KOPT-K1 (cell line): Measurements from ENCODE around the gene EFCAB5.
"Not testable (repeated sequence)": the region's sequence is repeated elsewhere in the genome, so short reads cannot be mapped to it uniquely, and the experiment has no call there.

ENCODE experiments used
- H3K27ac ChIP-seq: fragments of 200-600 bp; sonication (generic); 2 replicates; pipeline ENCODE4 v1.5.1; 2016; ENCODE audit warnings: antibody characterized with exemption, mild to moderate bottlenecking, low read depth, low read length; ENCODE audit not compliant: poor library complexity, severe bottlenecking
- H3K36me3 ChIP-seq: fragments of 200-600 bp; sonication (generic); 2 replicates; pipeline ENCODE4 v1.5.1; 2017; ENCODE audit warnings: antibody characterized with exemption, mild to moderate bottlenecking, low read length, moderate library complexity; ENCODE audit not compliant: insufficient read depth
- H3K9me3 ChIP-seq: fragments of 200-600 bp; sonication (generic); 2 replicates; pipeline ENCODE4 v1.5.1; 2017; ENCODE audit warnings: antibody characterized with exemption, low read length, mild to moderate bottlenecking; ENCODE audit not compliant: insufficient read depth, poor library complexity, severe bottlenecking

EFCAB5 gene

DNA sequence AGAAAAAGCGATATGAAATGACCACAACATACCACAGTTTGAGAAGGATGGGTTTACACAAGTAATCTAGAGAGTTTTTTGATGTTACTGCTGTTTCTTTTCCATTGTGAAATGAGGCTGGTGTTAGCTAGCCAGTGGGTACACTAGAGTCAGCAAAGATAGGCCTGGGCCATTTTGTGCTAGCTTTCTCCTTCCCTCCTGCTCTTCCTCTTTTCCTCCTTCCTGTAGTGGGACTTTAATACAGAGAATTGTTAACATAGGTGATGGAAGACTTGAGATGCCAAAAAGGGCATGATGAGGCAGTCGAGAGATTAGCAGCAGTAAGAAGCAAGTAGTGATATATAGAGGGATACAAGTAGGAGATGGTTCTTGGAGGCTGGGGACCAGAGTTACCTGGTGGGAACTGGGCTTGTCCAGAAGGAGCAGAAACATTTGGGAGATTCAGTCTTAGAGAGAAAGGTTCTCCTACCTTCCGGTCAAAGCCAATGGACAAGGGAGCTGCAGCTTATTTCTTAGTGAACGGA is 182.9 kb downstream of the EFCAB5 start:
- Histone ChIP-seq H3K9me3 (no peaks in the 10 kb centered on the region), H3K27ac (no peak overlapping the region), H3K36me3 (peaks cover 81% of the 10 kb centered on the region)

DNA sequence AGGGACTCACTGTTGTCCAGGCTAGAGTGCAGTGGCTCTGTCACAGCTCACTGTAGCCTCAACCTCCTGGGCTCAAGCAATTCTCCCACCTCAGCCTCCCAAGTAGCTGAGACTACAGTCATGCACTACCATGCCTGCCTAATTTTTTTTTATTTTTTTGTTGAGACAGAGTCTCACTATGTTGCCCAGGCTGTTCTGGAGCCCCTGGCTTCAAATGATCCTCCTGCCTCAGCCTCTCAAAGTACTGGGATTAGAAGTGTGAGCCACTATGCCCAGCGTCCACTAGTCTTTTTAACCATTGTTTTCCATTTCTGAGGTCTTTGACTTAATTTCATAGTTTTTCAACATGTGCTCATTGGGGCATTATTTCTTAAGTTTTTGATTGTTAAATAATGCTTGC is 188.7 kb downstream of the EFCAB5 start:
- Histone ChIP-seq H3K36me3 (peaks cover 91% of the 10 kb centered on the region), H3K9me3 (no peaks in the 10 kb centered on the region), H3K27ac (no peak overlapping the region)

DNA sequence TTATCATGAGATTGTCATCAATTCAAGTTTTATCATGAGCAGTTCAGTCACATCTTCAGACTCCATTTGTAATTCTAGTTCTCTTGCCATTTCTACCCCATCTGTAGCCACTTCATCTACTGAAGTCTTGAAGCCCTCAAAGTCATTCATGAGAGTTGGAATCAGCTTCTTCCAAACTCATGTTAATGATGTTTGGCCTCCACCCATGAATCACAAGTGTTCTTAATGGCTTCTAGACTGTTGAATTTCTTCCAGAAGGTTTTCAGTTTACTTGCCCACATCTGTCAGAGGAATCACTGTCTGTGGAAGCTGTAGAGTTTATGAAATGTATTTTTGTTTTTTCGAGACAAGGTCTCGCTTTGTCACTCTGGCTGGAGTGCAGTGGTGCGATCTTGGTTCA is 191.2 kb downstream of the EFCAB5 start:
- Histone ChIP-seq H3K9me3 (no peaks in the 10 kb centered on the region), H3K36me3 (peaks cover 86% of the 10 kb centered on the region), H3K27ac (no peak overlapping the region)

DNA sequence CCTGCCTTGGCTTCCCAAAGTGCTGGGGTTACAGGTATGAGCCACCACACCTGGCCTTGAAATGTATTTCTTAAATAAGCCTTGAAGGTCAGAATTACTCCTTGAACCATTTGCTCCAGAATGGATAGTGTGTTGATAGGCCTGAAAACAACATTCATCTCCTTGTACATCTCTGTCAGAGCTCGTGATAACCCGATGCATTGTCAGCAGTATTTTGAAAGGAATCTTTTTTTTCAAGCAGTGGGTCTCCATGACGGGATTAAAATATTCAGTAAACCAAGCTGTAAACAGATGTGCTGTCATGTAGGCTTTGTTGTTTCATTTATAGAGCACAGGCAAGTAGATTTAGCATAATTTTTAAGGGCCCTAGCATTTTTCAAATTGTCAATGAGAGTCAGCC is 191.8 kb downstream of the EFCAB5 start:
- Histone ChIP-seq H3K9me3 (no peaks in the 10 kb centered on the region), H3K36me3 (peaks cover 82% of the 10 kb centered on the region), H3K27ac (no peak overlapping the region)

DNA sequence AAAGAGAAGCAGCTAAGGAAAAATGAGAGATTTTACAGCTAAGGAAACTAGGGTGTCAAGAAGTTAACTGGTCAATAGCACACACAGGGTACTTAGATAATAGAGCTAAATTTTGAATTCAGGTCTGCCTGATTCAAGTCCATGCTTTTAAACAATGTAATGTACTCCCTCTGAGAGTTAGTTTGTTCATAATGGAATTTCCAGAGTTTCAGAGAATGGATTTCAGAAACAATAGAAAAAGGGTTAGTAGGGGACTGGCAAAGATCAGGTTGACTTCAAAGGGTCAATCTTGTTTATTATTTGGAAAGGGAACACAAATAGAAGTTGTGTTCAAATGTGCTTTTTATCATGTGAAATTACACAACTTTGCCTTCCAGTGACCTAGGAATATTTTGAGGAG is 193.1 kb downstream of the EFCAB5 start:
- peaks cover 75% of the 10 kb centered on the region for H3K36me3 ChIP-seq
- no peaks in the 10 kb centered on the region for H3K9me3 ChIP-seq
- H3K27ac ChIP-seq = no peak overlapping the region

DNA sequence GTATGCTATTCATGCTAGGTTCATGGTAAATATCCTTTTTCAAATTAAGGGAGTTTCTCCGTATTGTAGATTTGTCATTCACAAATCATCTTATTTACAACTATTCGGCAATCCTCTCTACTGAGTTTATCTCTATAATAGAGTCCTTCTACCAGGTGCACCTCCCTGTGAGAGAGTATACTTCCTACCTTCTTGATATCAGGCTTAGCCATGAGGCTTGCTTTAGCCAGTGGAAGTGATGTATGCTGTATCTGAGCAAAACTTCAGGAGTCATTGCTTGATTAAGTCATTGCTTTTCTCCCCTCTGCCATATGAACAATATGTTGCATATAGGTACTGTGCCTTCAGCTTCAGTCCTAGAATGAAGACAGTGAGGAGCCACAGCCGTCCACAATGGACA is 195.7 kb downstream of the EFCAB5 start:
- H3K27ac ChIP-seq = no peak overlapping the region
- no peaks in the 10 kb centered on the region for H3K9me3 ChIP-seq
- H3K36me3 ChIP-seq = peaks cover 51% of the 10 kb centered on the region

DNA sequence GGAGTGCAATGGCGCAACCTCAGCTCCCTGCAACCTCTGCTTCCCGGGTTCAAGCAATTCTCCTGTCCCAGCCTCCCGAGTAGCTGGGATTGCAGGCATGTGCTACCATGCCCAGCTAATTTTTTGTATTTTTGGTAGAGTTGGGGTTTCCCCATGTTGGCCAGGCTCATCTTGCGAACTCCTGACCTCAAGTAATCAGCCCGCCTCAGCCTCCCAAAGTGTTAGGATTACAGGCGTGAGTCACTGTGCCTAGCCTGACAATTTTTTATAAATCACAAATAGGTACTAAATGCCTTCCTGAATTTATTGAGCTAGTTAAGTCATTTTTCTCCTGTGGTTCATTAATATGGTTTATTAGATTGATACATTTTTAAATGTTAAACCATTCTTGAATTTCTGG is 206.4 kb downstream of the EFCAB5 start:
- not testable (repeated sequence) for H3K9me3 ChIP-seq, H3K36me3 ChIP-seq, H3K27ac ChIP-seq

DNA sequence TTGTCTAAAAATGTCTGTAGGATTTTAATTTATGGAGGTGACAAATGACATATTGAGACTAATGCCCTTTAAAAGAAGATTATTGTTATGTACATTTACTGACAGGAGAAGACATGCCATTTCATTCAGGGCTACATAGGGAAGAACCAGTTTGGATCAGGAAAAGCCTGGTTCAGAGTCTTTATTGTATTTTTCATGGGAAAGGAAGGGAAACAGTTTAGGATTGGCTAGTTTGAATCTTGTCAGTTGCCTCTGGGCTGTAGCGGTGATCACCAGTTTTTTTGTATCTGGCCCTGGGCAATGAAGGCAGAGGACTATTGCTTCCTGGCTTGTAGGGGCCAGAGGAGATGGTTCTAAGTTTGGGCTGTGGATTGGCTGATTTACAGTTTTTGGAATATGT is 206.9 kb downstream of the EFCAB5 start:
- H3K27ac ChIP-seq = no peak overlapping the region
- H3K36me3 ChIP-seq = peaks cover 6% of the 10 kb centered on the region; the same call in 1 of the 2 replicates
- no peaks in the 10 kb centered on the region for H3K9me3 ChIP-seq

DNA sequence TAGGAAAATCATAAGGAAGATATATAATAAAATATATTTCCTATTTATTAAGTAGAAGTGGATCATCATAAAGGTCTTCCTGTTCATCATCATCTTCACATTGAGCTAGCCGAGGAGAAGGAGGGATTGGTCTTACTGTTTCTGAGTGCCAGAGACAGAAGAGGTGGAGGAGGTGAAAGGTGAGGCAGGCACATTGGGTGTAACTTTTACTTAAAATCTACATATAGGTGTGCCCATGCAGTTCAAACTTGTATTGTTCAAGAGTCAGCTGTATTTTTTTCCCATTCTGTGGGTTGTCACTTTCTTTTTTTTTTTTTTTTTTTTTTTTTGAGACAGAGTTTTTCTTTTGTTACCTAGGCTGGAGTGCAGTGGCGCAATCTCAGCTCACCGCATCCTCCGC is 210.0 kb downstream of the EFCAB5 start:
- no peaks in the 10 kb centered on the region for H3K9me3 ChIP-seq
- H3K36me3 ChIP-seq = peaks cover 13% of the 10 kb centered on the region
- no peak overlapping the region for H3K27ac ChIP-seq

DNA sequence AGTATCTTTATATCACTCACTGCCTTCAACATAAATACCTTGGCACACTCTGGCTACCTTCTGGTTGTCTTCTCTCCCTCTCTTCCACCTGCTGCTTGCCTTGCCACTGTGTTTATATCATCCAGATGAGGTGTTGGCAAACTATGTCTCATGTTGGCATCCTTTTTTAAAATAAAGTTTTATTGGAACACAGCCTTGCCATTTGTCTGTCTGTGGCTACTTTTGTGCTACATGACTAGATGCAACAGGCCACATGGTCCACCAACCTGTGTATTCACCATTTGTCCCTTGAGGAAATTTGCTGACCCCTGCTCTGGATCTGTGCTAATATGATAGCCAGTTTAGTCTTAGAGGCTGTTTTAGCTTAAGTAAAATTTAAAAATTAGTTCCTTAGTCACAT is 212.0 kb downstream of the EFCAB5 start:
- no peak overlapping the region for H3K27ac ChIP-seq
- peaks cover 30% of the 10 kb centered on the region for H3K36me3 ChIP-seq
- peaks cover 6% of the 10 kb centered on the region for H3K9me3 ChIP-seq

DNA sequence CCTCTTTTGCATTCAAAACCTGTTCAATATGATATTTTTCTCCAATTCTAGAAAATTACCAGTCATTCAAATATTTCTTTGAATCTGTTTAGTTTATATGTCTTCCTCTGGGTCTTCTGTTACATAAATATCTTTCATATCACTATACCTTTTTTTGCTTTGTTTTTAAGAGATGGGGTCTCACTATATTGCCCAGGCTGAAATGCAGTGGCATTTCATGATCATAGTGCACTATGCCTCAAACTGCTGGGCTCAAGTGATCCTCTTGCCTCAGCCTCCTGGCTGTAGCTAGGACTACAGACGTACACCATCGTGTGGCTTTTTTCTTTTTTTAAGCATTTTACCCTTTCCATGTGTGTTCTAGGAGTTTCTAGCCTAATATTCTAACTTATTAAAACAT is 214.0 kb downstream of the EFCAB5 start:
- H3K27ac ChIP-seq = no peak overlapping the region
- H3K9me3 ChIP-seq = peaks cover 25% of the 10 kb centered on the region
- H3K36me3 ChIP-seq = peaks cover 49% of the 10 kb centered on the region
